ENCODE data around the gene KCNT1. TPM values are rescaled to one million over a fixed set of nuclear protein-coding genes. Genes with fewer than 3 reads are reported as not detected.

Gene KCNT1
- total RNA-seq, 1 donor from 2014 or later, result 0.14 TPM

DNA sequence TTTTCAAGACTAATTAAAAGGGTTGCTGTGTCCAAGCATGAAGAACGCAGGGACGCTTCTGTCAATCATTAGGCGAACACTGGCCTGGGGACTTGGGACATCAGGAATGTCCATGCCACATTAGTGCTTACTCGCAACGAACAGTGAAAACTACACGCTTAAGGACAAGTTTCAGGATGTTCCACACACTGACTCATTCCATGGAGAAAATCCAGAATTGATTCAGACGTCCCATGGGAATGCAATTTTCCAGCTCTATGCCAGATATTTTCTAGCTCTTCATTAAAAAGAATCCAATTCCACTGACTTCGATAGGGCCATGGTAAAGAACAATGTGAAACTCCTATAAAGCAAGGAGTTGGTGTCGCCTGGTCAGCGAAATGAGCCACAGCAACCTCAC is 107.2 kb downstream of the KCNT1 start:
- no peaks in the 10 kb centered on the region for H3K4me1 Mint-ChIP-seq
- TF ChIP-seq, protein P1, sequence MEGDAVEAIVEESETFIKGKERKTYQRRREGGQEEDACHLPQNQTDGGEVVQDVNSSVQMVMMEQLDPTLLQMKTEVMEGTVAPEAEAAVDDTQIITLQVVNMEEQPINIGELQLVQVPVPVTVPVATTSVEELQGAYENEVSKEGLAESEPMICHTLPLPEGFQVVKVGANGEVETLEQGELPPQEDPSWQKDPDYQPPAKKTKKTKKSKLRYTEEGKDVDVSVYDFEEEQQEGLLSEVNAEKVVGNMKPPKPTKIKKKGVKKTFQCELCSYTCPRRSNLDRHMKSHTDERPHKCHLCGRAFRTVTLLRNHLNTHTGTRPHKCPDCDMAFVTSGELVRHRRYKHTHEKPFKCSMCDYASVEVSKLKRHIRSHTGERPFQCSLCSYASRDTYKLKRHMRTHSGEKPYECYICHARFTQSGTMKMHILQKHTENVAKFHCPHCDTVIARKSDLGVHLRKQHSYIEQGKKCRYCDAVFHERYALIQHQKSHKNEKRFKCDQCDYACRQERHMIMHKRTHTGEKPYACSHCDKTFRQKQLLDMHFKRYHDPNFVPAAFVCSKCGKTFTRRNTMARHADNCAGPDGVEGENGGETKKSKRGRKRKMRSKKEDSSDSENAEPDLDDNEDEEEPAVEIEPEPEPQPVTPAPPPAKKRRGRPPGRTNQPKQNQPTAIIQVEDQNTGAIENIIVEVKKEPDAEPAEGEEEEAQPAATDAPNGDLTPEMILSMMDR (conservative IDR thresholded peaks at IDR 0.05), result no peak
- peaks cover 2% of the 10 kb centered on the region for H3K27me3 Mint-ChIP-seq (ENCODE audit: low read depth)
- peaks cover 21% of the 10 kb centered on the region for H3K36me3 Mint-ChIP-seq (ENCODE audit: low read depth)
- no peaks in the 10 kb centered on the region for H3K9me3 Mint-ChIP-seq
- no peak overlapping the region for H3K27ac Mint-ChIP-seq (ENCODE audit: unreplicated experiment)
- no peak overlapping the region for H3K4me3 Mint-ChIP-seq
- no peak for DNase-seq (ENCODE audit: low read depth, low spot score)

GRCh38 chr9:135810806-135811575 is 109.0 kb downstream of the KCNT1 start:
- Mint-ChIP-seq H3K9me3 (no peaks in the 10 kb centered on the region), H3K4me3 (no peak overlapping the region), H3K27me3 (ENCODE audit: low read depth) (peaks cover under 1% of the 10 kb centered on the region), H3K27ac (ENCODE audit: unreplicated experiment) (no peak overlapping the region), H3K36me3 (ENCODE audit: low read depth) (peaks cover 28% of the 10 kb centered on the region), H3K4me1 (no peaks in the 10 kb centered on the region)
- TF ChIP-seq, protein P1 (conservative IDR thresholded peaks at IDR 0.05), result no peak
- DNase-seq (ENCODE audit: low read depth, low spot score), result no peak

- Mint-ChIP-seq H3K36me3 (ENCODE audit: low read depth) (peaks cover 28% of the 10 kb centered on the region), H3K4me1 (no peaks in the 10 kb centered on the region), H3K27me3 (ENCODE audit: low read depth) (no peaks in the 10 kb centered on the region), H3K4me3 (no peak overlapping the region), H3K27ac (ENCODE audit: unreplicated experiment) (no peak overlapping the region), H3K9me3 (no peaks in the 10 kb centered on the region)
- DNase-seq (ENCODE audit: low read depth, low spot score), result no peak
- TF ChIP-seq, protein P1 (conservative IDR thresholded peaks at IDR 0.05), result no peak
Observed at GRCh38 chr9:135811801-135812200, 109.8 kb downstream of the KCNT1 start.

DNA sequence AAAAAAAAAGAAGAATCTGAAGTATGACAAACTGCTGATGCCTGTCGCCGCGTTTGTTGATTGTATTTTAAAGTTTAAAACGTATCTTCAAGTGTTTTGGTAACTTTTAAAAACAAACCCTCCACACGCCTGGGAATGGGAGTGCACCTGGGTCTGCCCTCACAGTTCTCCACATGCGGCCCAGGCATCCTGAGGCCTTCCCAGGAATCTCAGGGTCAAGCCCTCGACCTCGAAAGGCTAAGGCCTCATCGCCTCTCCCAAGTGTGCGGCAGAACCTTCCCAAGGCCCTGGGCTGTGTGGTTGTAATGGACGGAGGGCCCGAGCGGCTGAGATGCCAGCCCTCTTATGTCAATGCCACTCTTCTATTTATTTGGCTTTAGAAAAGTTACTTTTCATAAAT is 111.0 kb downstream of the KCNT1 start:
- no peaks in the 10 kb centered on the region for H3K9me3 Mint-ChIP-seq
- H3K4me3 Mint-ChIP-seq, result no peak overlapping the region
- no peaks in the 10 kb centered on the region for H3K4me1 Mint-ChIP-seq
- H3K27ac Mint-ChIP-seq (ENCODE audit: unreplicated experiment), result no peak overlapping the region
- no peaks in the 10 kb centered on the region for H3K27me3 Mint-ChIP-seq (ENCODE audit: low read depth)
- TF ChIP-seq, protein P1 (conservative IDR thresholded peaks at IDR 0.05), result no peak
- DNase-seq (ENCODE audit: low read depth, low spot score), result no peak
- H3K36me3 Mint-ChIP-seq (ENCODE audit: low read depth), result peaks cover 26% of the 10 kb centered on the region

- Mint-ChIP-seq H3K4me1 (no peaks in the 10 kb centered on the region), H3K27ac (ENCODE audit: unreplicated experiment) (no peak overlapping the region), H3K27me3 (ENCODE audit: low read depth) (no peaks in the 10 kb centered on the region), H3K4me3 (no peak overlapping the region), H3K36me3 (ENCODE audit: low read depth) (peaks cover 26% of the 10 kb centered on the region), H3K9me3 (no peaks in the 10 kb centered on the region)
- no peak for DNase-seq (ENCODE audit: low read depth, low spot score)
- TF ChIP-seq, protein P1 (conservative IDR thresholded peaks at IDR 0.05), result no peak
Observed at GRCh38 chr9:135813671-135814290, 111.8 kb downstream of the KCNT1 start.
